Keratinocyte (primary cell): Measurements from ENCODE around the gene SMG6. TPM values are rescaled to one million over a fixed set of nuclear protein-coding genes. Genes with fewer than 3 reads are reported as not detected.
A peak's percentile ranks its signal among the peaks of the same experiment; 100 is the strongest.

ENCODE experiments used
- DNase-seq: peaks from one replicate; pipeline ENCODE4 v3.0.0-alpha.2; 2011; ENCODE audit warnings: low read depth, missing footprints, low spot score
- FAIRE-seq: peaks from 2 replicates; lab custom pipeline; 2011; peaks lifted over from hg19 to GRCh38; lab: Jason Lieb, UNC
- H2AFZ ChIP-seq: 2 replicates; pipeline ENCODE4 v1.6.0; 2012; ENCODE audit warnings: low read length, control low read depth, inconsistent platforms; ENCODE audit not compliant: control insufficient read depth
- H3K27ac ChIP-seq: 2 replicates; pipeline ENCODE4 v1.5.1; 2011; ENCODE audit warnings: low read length; ENCODE audit not compliant: control insufficient read depth, insufficient read depth
- H3K27me3 ChIP-seq: 3 replicates; pipeline ENCODE4 v1.6.0; 2011; ENCODE audit warnings: low read length; ENCODE audit not compliant: control insufficient read depth, insufficient read depth; ENCODE audit errors: extremely low read depth
- H3K36me3 ChIP-seq, 2 experiments: 2 replicates in 1 of 2; 3 replicates in 1 of 2; pipeline ENCODE4 v1.5.1; 2011; ENCODE audit warnings: low read length in 2 of 2, mild to moderate bottlenecking in 1 of 2; ENCODE audit not compliant: control insufficient read depth in 2 of 2, insufficient read depth in 2 of 2; ENCODE audit errors: extremely low read depth in 1 of 2
- H3K4me1 ChIP-seq: 3 replicates; pipeline ENCODE4 v1.5.1; 2011; ENCODE audit warnings: low read length; ENCODE audit not compliant: control insufficient read depth, insufficient read depth; ENCODE audit errors: extremely low read depth
- H3K4me2 ChIP-seq: 3 replicates; pipeline ENCODE4 v1.6.0; 2011; ENCODE audit warnings: low read depth, low read length; ENCODE audit not compliant: control insufficient read depth, insufficient read depth; ENCODE audit errors: extremely low read depth
- H3K4me3 ChIP-seq, 3 experiments: fragments of 200-600 bp in 1 of 3; sonication (generic) in 1 of 3; 2 replicates in 2 of 3; 3 replicates in 1 of 3; pipeline ENCODE4 v1.5.1; 2011 to 2016; ENCODE audit warnings: low read length in 3 of 3, mild to moderate bottlenecking in 3 of 3, control low read depth in 2 of 3, inconsistent platforms in 1 of 3, low read depth in 1 of 3, mixed read lengths in 1 of 3, mixed run types in 1 of 3, moderate library complexity in 1 of 3; ENCODE audit not compliant: control insufficient read depth in 2 of 3, insufficient read depth in 2 of 3; ENCODE audit errors: extremely low read depth in 1 of 3
- H3K79me2 ChIP-seq: 2 replicates; pipeline ENCODE4 v1.6.0; 2012; ENCODE audit warnings: low read length; ENCODE audit not compliant: control insufficient read depth, insufficient read depth
- H3K9ac ChIP-seq: 3 replicates; pipeline ENCODE4 v1.6.0; 2011; ENCODE audit warnings: low read length; ENCODE audit not compliant: control insufficient read depth, insufficient read depth; ENCODE audit errors: extremely low read depth
- H3K9me1 ChIP-seq: 3 replicates; pipeline ENCODE4 v1.6.0; 2011; ENCODE audit warnings: low read length; ENCODE audit not compliant: control insufficient read depth, insufficient read depth; ENCODE audit errors: extremely low read depth
- H3K9me3 ChIP-seq: 2 replicates; pipeline ENCODE4 v1.5.1; 2012; ENCODE audit warnings: low read depth, low read length; ENCODE audit not compliant: control insufficient read depth
- H4K20me1 ChIP-seq: 3 replicates; pipeline ENCODE4 v1.6.0; 2011; ENCODE audit warnings: low read length; ENCODE audit not compliant: control insufficient read depth, insufficient read depth; ENCODE audit errors: extremely low read depth
- EZH2 ChIP-seq: IDR thresholded peaks from one replicate; pipeline ENCODE4 v1.6.1; 2012; ENCODE audit warnings: inconsistent platforms, mild to moderate bottlenecking, low read length, moderate library complexity
- dilution Hi-C: fragments of 300-500 bp; cut with MboI; formaldehyde crosslinking; loops from one replicate; pipeline ENCODE4 v1.7.0; 2020; ENCODE audit warnings: low sequenced_read_pairs; ENCODE audit not compliant: extremely low pct_ligation_motif_present
- polyA plus RNA-seq, 5 experiments: library from polyadenylated mRNA; depleted of rRNA in 3 of 5; stranded (reverse) in 3 of 5; stranded (forward) in 1 of 5; unstranded in 1 of 5; fragments of >200 nt; gene quantifications; 1 replicate in 1 of 5; 2 replicates in 3 of 5; 3 replicates in 1 of 5; pipeline versions ENCODE4 v1.2.1 to v1.2.3, GENCODE V29; 2011 to 2012; ENCODE audit warnings: missing spikeins in 2 of 5, low read depth in 1 of 5, low replicate concordance in 1 of 5
- TF ChIP-seq, protein P1 (sequence below), 3 experiments: IDR thresholded peaks in 1 of 3; conservative IDR thresholded peaks in 1 of 3; optimal IDR thresholded peaks in 1 of 3; 2 replicates in 2 of 3; 3 replicates in 1 of 3; pipeline versions ENCODE3 to v1.5.1; 2011; ENCODE audit warnings: low read length in 3 of 3, mild to moderate bottlenecking in 3 of 3, moderate library complexity in 2 of 3, control low read depth in 1 of 3, inconsistent platforms in 1 of 3; ENCODE audit not compliant: insufficient read depth in 2 of 3; ENCODE audit errors: extremely low read depth in 1 of 3

SMG6 gene
- polyA plus RNA-seq, 1 donor (not counting 4 experiments of a cell fraction or from before 2014, with no cell fraction given): 3.6 TPM

DNA sequence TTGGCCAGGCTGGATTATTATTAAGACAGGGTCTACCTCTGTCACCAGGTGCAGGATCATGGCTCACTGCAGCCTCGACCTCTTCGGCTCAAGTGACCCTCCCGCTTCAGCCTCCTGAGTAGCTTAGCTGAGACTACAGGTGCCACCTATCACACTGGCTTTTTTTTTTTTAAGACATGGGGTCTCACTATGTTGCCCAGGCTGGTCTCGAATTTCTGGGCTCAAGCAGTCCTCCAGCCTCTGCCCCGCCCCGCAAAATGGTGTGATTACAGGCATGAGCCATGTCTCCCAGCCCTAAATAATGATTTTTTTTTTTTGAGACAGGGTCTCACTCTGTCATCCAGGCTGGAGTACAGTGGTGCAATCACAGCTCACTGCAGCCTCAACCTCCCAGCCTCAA is 256.0 kb downstream of the SMG6 start:
- no peak overlapping the region for H3K27ac ChIP-seq
- peaks cover 30% of the 10 kb centered on the region for H3K4me1 ChIP-seq
- H3K36me3 ChIP-seq: peaks cover 5 to 12% of the 10 kb centered on the region in 2 experiments
- TF ChIP-seq, protein P1, sequence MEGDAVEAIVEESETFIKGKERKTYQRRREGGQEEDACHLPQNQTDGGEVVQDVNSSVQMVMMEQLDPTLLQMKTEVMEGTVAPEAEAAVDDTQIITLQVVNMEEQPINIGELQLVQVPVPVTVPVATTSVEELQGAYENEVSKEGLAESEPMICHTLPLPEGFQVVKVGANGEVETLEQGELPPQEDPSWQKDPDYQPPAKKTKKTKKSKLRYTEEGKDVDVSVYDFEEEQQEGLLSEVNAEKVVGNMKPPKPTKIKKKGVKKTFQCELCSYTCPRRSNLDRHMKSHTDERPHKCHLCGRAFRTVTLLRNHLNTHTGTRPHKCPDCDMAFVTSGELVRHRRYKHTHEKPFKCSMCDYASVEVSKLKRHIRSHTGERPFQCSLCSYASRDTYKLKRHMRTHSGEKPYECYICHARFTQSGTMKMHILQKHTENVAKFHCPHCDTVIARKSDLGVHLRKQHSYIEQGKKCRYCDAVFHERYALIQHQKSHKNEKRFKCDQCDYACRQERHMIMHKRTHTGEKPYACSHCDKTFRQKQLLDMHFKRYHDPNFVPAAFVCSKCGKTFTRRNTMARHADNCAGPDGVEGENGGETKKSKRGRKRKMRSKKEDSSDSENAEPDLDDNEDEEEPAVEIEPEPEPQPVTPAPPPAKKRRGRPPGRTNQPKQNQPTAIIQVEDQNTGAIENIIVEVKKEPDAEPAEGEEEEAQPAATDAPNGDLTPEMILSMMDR (optimal IDR thresholded peaks at IDR 0.05 in 1 of 3, IDR thresholded peaks at IDR 0.05 in 1 of 3, conservative IDR thresholded peaks at IDR 0.05 in 1 of 3; ENCODE audit: extremely low read depth in 1 of 3, insufficient read depth in 2 of 3, low read length in 3 of 3): no peak
- no peak for TF ChIP-seq EZH2
- peaks cover 11% of the 10 kb centered on the region for H3K79me2 ChIP-seq
- H4K20me1 ChIP-seq: peaks cover 12% of the 10 kb centered on the region
- H3K4me2 ChIP-seq: no peak overlapping the region
- FAIRE-seq (no peak), DNase-seq (no peak)
- peaks cover 3% of the 10 kb centered on the region for H3K9me1 ChIP-seq
- H3K9ac ChIP-seq: no peak overlapping the region
- no peaks in the 10 kb centered on the region for H3K9me3 ChIP-seq
- H2AFZ ChIP-seq: no peak overlapping the region
- H3K27me3 ChIP-seq: peaks cover 9% of the 10 kb centered on the region
- dilution Hi-C loops: no loop called here
- H3K4me3 ChIP-seq: no peak overlapping the region

DNA sequence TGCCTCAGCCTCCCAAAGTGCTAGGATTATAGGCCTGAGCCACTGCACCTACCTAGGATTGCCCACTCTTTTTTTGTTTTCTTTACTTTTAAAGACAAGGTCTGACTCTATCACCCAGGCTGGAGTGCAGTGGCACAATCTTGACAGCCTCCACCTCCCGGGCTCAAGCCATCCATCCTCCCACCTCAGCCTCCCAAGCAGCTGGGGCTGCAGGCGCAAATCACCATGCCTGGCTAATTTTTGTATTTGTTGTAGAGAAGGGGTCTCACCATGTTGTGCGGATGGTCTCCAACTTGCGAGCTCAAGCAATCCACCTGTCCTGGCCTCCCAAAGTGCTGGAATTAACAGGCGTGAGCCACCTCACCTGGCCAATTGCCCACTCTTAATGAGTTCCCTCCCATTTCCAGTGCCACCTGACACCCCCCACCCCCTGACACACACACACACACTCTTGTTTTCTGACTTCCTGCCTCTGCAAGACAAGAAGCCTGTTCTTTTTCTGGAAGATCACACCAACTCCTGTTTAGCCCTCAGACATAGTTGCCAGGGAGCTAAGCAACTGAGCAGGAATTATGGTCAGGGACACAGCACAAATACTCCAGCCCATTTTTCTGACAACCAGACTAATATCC is 259.2 kb downstream of the SMG6 start:
- Histone ChIP-seq H4K20me1 (peaks cover 6% of the 10 kb centered on the region), H3K9ac (no peak overlapping the region), H3K4me1 (peaks cover 36% of the 10 kb centered on the region), H2AFZ (no peak overlapping the region), H3K27me3 (no peaks in the 10 kb centered on the region), H3K4me2 (peak overlapping the region; percentile 16), H3K27ac (peak overlapping the region; percentile 8), H3K79me2 (peaks cover 16% of the 10 kb centered on the region), H3K36me3 (peaks cover 8 to 19% of the 10 kb centered on the region in 2 experiments), H3K9me3 (no peaks in the 10 kb centered on the region), H3K4me3 (no peak overlapping the region), H3K9me1 (peaks cover 3% of the 10 kb centered on the region)
- TF ChIP-seq, protein P1 (optimal IDR thresholded peaks at IDR 0.05 in 1 of 3, IDR thresholded peaks at IDR 0.05 in 1 of 3, conservative IDR thresholded peaks at IDR 0.05 in 1 of 3; ENCODE audit: extremely low read depth in 1 of 3, insufficient read depth in 2 of 3, low read length in 3 of 3): no peak
- no peak for TF ChIP-seq EZH2
- dilution Hi-C loops: no loop called here
- DNase-seq (no peak), FAIRE-seq (no peak)
